Measurements from ENCODE around the gene GPC5.

Gene GPC5

DNA sequence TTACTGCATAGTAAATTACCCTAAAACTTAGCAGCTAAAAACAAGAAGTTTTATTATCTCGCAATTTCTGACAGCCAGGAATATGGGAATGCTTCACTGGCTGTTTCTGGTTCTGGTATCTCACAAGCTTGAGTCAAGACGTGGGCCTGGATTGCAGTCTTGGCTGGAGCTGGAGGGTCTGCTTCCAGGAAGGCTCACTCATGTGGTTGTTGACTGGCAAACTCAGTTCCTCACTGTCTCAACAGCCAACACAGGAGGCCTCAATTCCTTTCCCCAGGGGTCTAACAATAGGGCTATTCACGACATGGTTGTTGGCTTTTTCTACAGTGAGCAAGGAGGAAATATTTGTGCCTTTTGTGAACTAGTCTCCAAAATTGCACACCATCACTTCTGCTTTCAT is 146.3 kb downstream of the GPC5 start:
- no peak for FAIRE-seq

DNA sequence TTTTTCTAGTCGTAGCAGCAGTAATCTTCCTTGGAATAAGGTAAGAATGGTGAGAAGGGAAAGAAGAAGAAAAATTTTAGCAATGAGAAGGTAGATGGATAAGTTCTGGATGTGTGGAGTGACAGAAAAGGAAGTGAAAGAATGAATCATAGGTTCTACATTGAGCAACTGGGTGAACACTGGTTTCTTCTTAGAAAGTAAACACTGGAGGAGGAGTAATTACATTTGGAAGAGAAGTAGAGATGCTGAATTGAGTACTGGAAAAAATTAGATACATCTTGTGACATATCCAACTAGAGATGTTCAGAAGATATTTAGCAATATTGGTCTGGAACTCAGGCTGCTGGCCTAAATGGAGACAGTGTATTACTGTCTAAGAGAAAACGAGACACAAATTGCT is 148.5 kb downstream of the GPC5 start:
- FAIRE-seq = no peak

DNA sequence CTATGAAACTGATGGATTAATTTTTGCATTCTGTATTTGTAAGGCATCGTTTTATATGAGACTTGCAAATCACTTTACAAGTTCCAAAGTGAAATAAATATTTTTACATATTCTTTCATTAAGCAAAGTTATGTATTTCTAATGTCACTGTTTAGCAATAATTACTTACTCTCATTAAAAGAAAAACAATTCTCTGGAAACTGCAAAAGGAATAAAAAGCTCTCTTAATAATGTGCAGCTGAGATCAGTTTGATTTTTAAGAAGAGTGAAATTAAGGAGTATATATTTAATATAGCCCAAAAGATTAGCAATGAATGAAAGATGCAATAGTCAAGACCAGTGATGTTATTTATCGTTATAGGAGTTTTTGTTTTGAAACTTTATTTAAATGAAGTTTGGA is 155.2 kb downstream of the GPC5 start:
- no peak for FAIRE-seq

DNA sequence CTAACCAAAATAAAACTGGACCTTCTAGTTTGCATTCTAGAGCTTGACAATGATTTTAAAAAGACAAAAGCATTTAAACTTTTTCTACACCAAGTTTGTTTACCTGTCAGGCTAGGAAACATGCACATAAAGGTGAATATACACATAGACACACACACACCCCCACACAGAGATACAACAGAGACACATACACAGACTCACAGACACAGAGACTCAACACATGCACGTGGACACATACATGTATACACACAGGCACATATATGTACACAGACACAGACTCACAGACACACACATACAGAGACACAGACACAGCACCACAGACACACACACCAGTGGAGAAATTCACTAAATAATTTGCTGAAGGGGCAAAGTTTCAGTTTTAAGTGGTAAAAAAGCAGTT is 155.7 kb downstream of the GPC5 start:
- FAIRE-seq = no peak

- no peak for FAIRE-seq
Observed at GRCh38 chr13:91557328-91558090, 159.1 kb downstream of the GPC5 start.

DNA sequence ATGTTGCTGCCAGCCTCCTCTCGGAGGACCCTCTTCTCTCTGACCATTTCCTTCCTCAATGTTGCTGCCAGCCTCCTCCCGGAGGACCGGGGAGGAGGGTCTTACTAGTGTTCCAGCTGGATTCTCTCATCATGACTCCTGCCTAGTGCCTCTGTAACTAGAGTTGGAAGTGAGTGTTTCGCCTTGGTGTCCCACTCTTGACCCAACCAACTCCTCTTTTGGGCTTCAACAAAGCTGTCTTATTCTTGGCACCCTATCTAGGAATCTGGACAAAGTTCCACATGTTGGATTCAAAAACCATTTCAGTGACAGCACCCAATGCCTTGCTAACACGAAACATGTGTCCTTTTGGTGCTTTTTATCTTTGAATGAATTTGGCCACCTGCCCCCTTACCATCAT is 165.4 kb downstream of the GPC5 start:
- no peak for FAIRE-seq

DNA sequence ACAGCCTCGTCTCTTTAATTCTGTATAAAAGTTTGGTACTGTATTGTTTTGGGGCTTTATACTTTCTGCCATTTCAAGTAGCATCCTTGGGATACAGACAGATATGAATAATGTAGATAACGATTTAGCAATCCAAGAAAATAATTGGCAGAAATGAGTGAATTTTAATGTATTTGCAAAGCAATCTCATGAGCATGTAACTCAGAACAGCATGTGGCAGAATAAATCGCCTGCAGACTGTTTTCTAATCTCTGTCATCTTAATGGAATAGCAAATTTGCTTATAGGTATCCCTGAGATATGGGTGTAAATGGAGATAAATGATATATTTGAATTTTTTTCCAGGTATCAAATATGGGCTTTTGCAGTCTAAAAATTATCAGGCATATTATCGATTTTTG is 166.0 kb downstream of the GPC5 start:
- FAIRE-seq = no peak

GRCh38 chr13:91565296-91565695 is 166.9 kb downstream of the GPC5 start:
- no peak for FAIRE-seq

DNA sequence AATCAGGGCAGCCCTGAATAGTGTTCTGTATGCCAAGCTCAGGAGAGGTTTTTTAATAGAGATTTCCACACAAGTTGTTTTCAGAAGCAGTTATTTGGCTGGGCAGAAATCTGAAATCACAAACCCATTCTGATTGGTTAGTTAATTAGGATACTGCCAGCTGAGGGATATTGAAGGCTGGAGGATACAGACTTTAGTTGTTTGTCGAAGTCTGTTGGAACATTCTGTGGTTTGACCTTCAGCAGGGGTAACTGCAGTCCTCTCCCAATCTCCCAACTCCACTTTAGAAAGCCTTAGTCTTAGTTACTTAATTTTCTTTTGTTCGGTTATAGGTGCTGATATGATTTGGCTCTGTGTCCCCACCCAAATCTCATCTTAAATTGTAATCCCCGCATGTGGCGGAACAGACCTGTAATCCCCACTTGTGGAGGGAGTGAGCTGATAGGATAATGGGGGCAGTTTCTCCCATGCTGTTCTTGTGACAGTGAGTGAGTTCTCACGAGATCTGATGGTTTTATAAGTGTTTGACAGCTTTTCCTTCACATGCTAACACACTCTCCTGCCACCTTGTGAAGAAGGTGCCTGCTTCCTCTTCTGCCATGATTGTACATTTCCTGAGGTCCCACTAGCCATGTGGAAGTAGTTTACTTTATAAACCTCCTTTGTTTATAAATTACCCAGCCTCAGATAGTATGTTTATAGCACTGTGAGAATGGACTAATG is 169.2 kb downstream of the GPC5 start:
- no peak for FAIRE-seq

DNA sequence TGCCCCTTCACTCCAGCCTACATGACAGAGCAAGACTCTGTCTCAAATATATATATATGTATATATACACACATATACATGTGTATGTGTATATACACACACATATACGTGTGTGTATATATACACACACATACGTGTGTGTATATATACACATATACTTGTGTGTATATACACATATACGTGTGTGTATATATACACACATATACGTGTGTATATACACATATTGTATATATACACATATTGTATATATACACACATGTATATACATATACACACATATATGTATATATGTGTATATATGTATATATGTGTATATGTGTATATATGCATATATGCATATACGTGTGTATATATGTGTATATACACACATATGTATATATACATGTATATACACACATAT is 173.3 kb downstream of the GPC5 start:
- FAIRE-seq = no peak

- FAIRE-seq = no peak
Observed at GRCh38 chr13:91572439-91572838, 174.0 kb downstream of the GPC5 start.

DNA sequence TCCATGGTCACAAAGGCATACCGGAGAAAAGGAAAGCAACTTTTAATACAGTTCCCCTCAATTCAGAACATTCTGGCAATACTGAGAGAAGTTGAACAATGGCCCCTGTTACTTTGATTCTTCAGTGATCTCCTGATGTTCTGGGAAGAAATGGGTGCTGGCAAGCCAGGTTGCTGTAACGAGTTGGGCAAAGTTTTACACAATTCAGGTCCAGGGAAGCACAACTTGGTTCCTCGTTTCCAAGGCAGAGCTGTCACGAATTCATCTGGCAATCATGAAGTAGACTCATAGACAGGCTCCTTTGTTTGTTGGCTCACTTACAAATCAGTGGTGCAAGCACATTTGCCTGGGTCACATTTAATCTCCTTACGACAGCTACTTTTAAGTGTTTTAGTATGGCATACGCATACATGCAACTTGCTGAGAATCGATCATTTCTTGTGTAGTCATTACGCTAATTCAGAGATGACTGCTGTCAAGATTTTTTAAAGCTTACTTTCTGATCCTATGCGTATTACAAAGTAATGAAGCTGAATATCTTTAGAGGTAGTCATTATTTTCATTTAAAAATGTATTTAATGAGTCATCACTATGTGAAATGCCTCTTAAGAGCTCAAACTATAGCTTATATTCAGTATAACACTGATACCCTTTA is 174.7 kb downstream of the GPC5 start:
- no peak for FAIRE-seq

GRCh38 chr13:91574766-91575165 is 176.3 kb downstream of the GPC5 start:
- FAIRE-seq = no peak

DNA sequence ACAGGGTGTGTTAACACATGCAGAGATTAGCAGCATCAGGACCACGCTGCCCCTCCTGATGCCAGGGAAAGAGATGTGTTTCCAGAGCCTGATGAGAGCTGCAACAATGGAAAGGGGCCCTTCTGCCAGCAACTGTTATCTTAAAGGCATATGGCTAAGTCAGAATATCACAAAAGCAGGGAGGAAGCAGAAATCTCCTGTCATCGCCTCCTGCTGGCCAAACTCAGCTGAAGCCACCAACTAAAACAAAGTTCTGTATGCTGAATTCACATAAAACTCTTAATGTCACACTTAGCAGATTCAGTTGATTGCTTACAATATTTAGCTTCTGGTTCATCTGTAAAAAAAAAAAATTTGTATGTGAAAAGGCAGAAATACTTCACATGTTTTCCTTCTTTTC is 178.2 kb downstream of the GPC5 start:
- no peak for FAIRE-seq

- FAIRE-seq = no peak
Observed at GRCh38 chr13:91579320-91579719, 180.9 kb downstream of the GPC5 start.

DNA sequence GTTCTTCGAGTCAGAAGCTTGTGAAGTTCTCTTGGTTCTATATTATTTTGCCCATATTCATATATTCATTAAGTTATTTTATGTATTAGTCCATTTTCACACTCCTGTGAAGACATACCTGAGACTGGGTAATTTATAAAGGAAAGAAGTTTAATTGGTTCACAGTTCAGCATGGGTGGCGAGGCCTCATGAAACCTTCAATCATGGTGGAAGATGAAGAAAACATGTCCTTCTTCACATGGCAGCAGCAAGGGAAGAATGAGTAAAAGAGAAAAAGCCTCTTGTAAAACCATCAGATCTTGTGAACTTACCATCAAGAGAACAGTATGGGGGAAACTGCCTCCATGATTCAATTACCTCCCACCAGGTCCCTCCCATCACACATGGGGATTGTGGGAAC is 182.3 kb downstream of the GPC5 start:
- no peak for FAIRE-seq

GRCh38 chr13:91586609-91587008 is 188.2 kb downstream of the GPC5 start:
- FAIRE-seq = no peak

DNA sequence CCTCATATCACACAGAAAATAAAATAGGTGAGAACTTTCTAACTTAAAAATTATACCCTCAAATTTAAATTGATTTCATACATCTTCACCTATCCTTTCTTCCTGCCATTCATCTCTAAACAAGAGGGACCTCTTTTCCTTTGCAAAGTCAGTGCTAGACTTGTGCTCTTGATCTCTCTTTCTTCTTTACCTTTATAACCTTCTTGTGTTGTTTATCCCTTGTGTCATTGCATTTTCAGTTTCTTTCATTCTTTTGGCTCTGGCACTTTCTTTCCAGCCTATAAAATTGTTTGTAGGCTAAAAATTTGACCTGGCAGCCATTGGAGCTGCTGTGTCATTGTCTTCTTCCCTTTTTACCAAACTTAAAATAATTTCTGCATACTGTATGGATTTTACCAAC is 190.1 kb downstream of the GPC5 start:
- no peak for FAIRE-seq

GRCh38 chr13:91592056-91593014 is 193.9 kb downstream of the GPC5 start:
- FAIRE-seq = no peak

DNA sequence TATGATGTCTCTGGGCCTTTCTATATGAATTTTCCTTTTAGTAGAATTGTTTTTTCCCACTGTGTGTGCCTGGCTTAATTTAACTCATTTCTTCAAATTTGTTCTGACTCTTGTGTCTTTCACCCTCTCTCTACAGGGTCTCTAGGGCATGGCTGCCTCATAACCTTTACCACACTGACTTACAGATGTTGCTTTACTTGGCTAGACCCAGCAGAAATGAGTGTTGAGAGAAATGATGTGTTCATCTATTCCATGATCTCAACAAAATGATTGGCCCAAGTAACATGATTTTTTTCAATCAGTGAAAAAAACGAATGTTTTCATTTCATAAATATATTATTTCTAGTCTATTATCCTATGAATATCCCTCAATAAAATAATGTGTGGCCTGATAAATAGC is 195.0 kb downstream of the GPC5 start:
- no peak for FAIRE-seq

DNA sequence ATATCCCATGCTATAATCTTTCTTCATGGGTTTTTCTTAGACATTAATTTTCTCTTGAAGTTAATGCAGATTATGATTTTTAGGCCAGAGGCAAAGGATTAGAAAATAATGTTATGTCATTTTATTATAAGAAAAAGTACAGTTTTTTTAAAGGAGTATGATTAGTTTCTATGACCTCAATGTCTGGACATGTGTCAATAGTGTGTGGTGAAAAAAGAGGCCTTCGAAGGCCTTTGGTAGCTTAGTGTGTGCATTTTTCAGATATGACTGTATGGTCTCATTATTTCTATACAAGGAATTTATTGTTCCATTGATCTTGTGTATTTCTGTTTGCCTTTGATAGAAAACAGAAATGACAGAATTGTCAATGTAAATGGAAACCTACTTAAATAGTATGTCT is 195.6 kb downstream of the GPC5 start:
- FAIRE-seq = no peak

GRCh38 chr13:91595677-91596076 is 197.3 kb downstream of the GPC5 start:
- no peak for FAIRE-seq

DNA sequence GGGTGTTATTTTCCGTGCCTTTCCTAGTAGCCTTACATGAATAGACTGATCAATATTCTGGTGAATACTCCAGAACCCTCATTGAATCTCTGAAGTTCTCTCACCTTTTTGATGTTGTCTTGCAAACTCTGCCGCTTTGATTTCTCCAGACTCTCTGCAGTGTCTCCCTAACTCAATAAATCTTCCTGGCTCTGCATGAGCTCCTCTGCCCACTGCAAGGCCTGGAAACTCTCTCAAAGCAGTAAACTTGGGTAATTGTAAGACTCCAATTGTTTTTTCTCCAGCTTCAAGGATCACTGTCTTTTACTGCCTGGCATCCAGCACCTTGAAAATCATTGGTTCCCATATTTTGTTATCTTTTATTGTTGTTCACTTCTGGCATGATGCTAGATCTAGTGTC is 198.4 kb downstream of the GPC5 start:
- FAIRE-seq = no peak
